ENCODE measurements around the gene P2RX7. TPM values are rescaled to one million over a fixed set of nuclear protein-coding genes. Genes with fewer than 3 reads are reported as not detected.
"Not testable (repeated sequence)": the region's sequence is repeated elsewhere in the genome, so short reads cannot be mapped to it uniquely, and the experiment has no call there.

Gene P2RX7
- total RNA-seq, 1 experiment from 2014 or later: 0.11 TPM

GRCh38 chr12:121170151-121170550 lies 37.5 kb downstream of the P2RX7 start:
- DNase-seq (ENCODE audit: low read depth): no peak

GRCh38 chr12:121170611-121171260 lies 38.1 kb downstream of the P2RX7 start:
- peak; percentile 58 for DNase-seq (ENCODE audit: low read depth)

- no peak for DNase-seq (ENCODE audit: low read depth)
Measured at GRCh38 chr12:121172145-121172544, 39.5 kb downstream of the P2RX7 start.

GRCh38 chr12:121175383-121176119 lies 42.9 kb downstream of the P2RX7 start:
- no peak for DNase-seq (ENCODE audit: low read depth)

- no peak for DNase-seq (ENCODE audit: low read depth)
Measured at GRCh38 chr12:121176826-121177529, 44.3 kb downstream of the P2RX7 start.

GRCh38 chr12:121181181-121181580 lies 48.5 kb downstream of the P2RX7 start:
- DNase-seq (ENCODE audit: low read depth): peak; percentile 57

GRCh38 chr12:121182222-121182893 lies 49.7 kb downstream of the P2RX7 start:
- DNase-seq (ENCODE audit: low read depth): no peak

GRCh38 chr12:121184425-121184824 lies 51.7 kb downstream of the P2RX7 start:
- DNase-seq (ENCODE audit: low read depth): no peak

- DNase-seq (ENCODE audit: low read depth): no peak
Measured at GRCh38 chr12:121184984-121185889, 52.6 kb downstream of the P2RX7 start.

GRCh38 chr12:121186826-121187225 lies 54.1 kb downstream of the P2RX7 start:
- no peak for DNase-seq (ENCODE audit: low read depth)

- no peak for DNase-seq (ENCODE audit: low read depth)
Measured at GRCh38 chr12:121187501-121187900, 54.8 kb downstream of the P2RX7 start.

- DNase-seq (ENCODE audit: low read depth): no peak
Measured at GRCh38 chr12:121188227-121188626, 55.6 kb downstream of the P2RX7 start.

- DNase-seq (ENCODE audit: low read depth): no peak
Measured at GRCh38 chr12:121189131-121189530, 56.5 kb downstream of the P2RX7 start.

GRCh38 chr12:121189619-121190155 lies 57.0 kb downstream of the P2RX7 start:
- DNase-seq (ENCODE audit: low read depth): no peak

- peak; percentile 95 for DNase-seq (ENCODE audit: low read depth)
Measured at GRCh38 chr12:121190523-121191031, 57.9 kb downstream of the P2RX7 start.

GRCh38 chr12:121191151-121191550 lies 58.5 kb downstream of the P2RX7 start:
- no peak for DNase-seq (ENCODE audit: low read depth)

- DNase-seq (ENCODE audit: low read depth): no peak
Measured at GRCh38 chr12:121196902-121197301, 64.2 kb downstream of the P2RX7 start.

GRCh38 chr12:121198949-121199348 lies 66.3 kb downstream of the P2RX7 start:
- no peak for DNase-seq (ENCODE audit: low read depth)

- DNase-seq (ENCODE audit: low read depth): not testable (repeated sequence)
Measured at GRCh38 chr12:121201140-121201539, 68.5 kb downstream of the P2RX7 start.

Data from LHCN-M2 (cell line).